GM12878 (cell line): ENCODE results near the gene PROX1.

Experiments
- BACH1 ChIP-seq: fragments of 450-650 bp; IDR thresholded peaks from 2 replicates; pipeline ENCODE4 v1.6.1; 2017; ENCODE audit warnings: mild to moderate bottlenecking, borderline replicate concordance
- CEBPB ChIP-seq, 2 experiments: fragments of 150-350 bp in 1 of 2; IDR thresholded peaks; 2 replicates each; pipeline ENCODE4 v1.6.1; 2012 to 2014; ENCODE audit warnings: low read depth in 2 of 2, low read length in 2 of 2, borderline replicate concordance in 1 of 2, inconsistent platforms in 1 of 2
- CHD1 ChIP-seq: IDR thresholded peaks from 2 replicates; pipeline ENCODE4 v1.6.1; 2012; ENCODE audit warnings: low read depth, low read length, improper control_type of control experiment
- CTCF ChIP-seq, 3 experiments: IDR thresholded peaks in 2 of 3; conservative IDR thresholded peaks in 1 of 3; 2 replicates each; pipeline ENCODE4 v1.5.1; 2011; ENCODE audit warnings: low read depth in 3 of 3, low read length in 3 of 3, mild to moderate bottlenecking in 3 of 3, control low read depth in 2 of 3, moderate library complexity in 2 of 3, inconsistent platforms in 1 of 3, mixed read lengths in 1 of 3; ENCODE audit not compliant: control insufficient read depth in 2 of 3, insufficient read depth in 1 of 3; ENCODE audit errors: extremely low read depth in 1 of 3
- EGR1 ChIP-seq, 2 experiments: IDR thresholded peaks; 1 replicate in 1 of 2; 2 replicates in 1 of 2; pipeline ENCODE4 v1.6.1; 2011 to 2012; ENCODE audit warnings: low read depth in 2 of 2, low read length in 2 of 2, borderline replicate concordance in 1 of 2, mild to moderate bottlenecking in 1 of 2, moderate library complexity in 1 of 2
- EZH2 ChIP-seq: IDR thresholded peaks from 2 replicates; pipeline ENCODE4 v1.6.1; 2012; ENCODE audit warnings: low read depth, mild to moderate bottlenecking, control low read depth, inconsistent platforms, low read length, borderline replicate concordance; ENCODE audit not compliant: control insufficient read depth
- FOXM1 ChIP-seq: IDR thresholded peaks from 2 replicates; pipeline ENCODE4 v1.6.1; 2012; ENCODE audit warnings: low read depth, mild to moderate bottlenecking, inconsistent platforms, low read length, moderate library complexity
- USF2 ChIP-seq: IDR thresholded peaks from 2 replicates; pipeline ENCODE4 v1.6.1; 2011; ENCODE audit warnings: low read depth, low read length, improper control_type of control experiment, borderline replicate concordance
- YY1 ChIP-seq: IDR thresholded peaks from 2 replicates; pipeline ENCODE4 v1.6.1; 2011; ENCODE audit warnings: low read depth, mild to moderate bottlenecking, low read length

GRCh38 chr1:214066190-214066589 is 78.4 kb downstream of the PROX1 start:
- no peak for TF ChIP-seq EZH2
- TF ChIP-seq CEBPB (IDR thresholded peaks at IDR 0.05; ENCODE audit: borderline replicate concordance in 1 of 2, low read depth in 2 of 2, low read length in 2 of 2), result no peak
- no peak for TF ChIP-seq YY1
- no peak for TF ChIP-seq CTCF (IDR thresholded peaks at IDR 0.05 in 2 of 3, conservative IDR thresholded peaks at IDR 0.05 in 1 of 3; ENCODE audit: control insufficient read depth in 2 of 3, extremely low read depth in 1 of 3, insufficient read depth in 1 of 3, low read depth in 3 of 3, low read length in 3 of 3)
- TF ChIP-seq USF2, result no peak
- TF ChIP-seq FOXM1, result no peak
- no peak for TF ChIP-seq BACH1
- no peak for TF ChIP-seq CHD1
- no peak for TF ChIP-seq EGR1 (IDR thresholded peaks at IDR 0.05; ENCODE audit: borderline replicate concordance in 1 of 2, low read depth in 2 of 2, low read length in 2 of 2)
